Psoas muscle (tissue), 8 donors: Measurements from ENCODE around the gene GJB3. TPM values are rescaled to one million over a fixed set of nuclear protein-coding genes. Genes with fewer than 3 reads are reported as not detected.
"Not testable (repeated sequence)": the region's sequence is repeated elsewhere in the genome, so short reads cannot be mapped to it uniquely, and the experiment has no call there.

Experiments used
- ATAC-seq, 4 donors: fragments of 200-7000 bp; cut with Tn5 transposase; one replicate each; pipeline ENCODE4 v1.9.1; 2020; ENCODE audit warnings: moderate library complexity in 3 of 4, mild to moderate bottlenecking in 2 of 4
- DNase-seq, 2 donors: peaks; one replicate each; pipeline ENCODE4 v3.0.0-alpha.2; 2020
- H3K27ac ChIP-seq: fragments of 200-600 bp; one replicate; pipeline ENCODE4 v1.8.0; 2022
- H3K27me3 ChIP-seq, 3 donors: fragments of 200-600 bp in 1 of 3; one replicate each; pipeline versions ENCODE4 v1.6.1 to v1.8.0; 2013 to 2022; ENCODE audit warnings: low read length in 2 of 3, mild to moderate bottlenecking in 2 of 3, moderate library complexity in 1 of 3; ENCODE audit not compliant: insufficient read depth in 3 of 3
- H3K36me3 ChIP-seq, 2 donors: fragments of 200-600 bp in 1 of 2; one replicate each; pipeline versions ENCODE4 v1.6.1 to v1.8.0; 2013 to 2022; ENCODE audit warnings: low read depth in 1 of 2, mild to moderate bottlenecking in 1 of 2, moderate library complexity in 1 of 2; ENCODE audit not compliant: insufficient read depth in 1 of 2
- H3K4me1 ChIP-seq: fragments of 200-600 bp; one replicate; pipeline ENCODE4 v1.8.0; 2022
- H3K4me3 ChIP-seq: fragments of 200-600 bp; one replicate; pipeline ENCODE4 v1.8.0; 2022; ENCODE audit warnings: mild to moderate bottlenecking
- H3K9me3 ChIP-seq: fragments of 200-600 bp; one replicate; pipeline ENCODE4 v1.8.0; 2022
- WGBS, 3 donors: extraction: QIAGEN DNeasy Blood & Tissue Kit; methylation state at CpG; one replicate each; pipeline versions ENCODE4 v1.1.6 to v1.1.7; 2013; 5-methylcytosine and 5-hydroxymethylcytosine counted together
- intact Hi-C, 2 donors: fragments of 100-400 bp; cut with DNase I; formaldehyde crosslinking; loops; one replicate each; pipeline versions ENCODE4 v1.11.0 to v1.14.2; 2022
- polyA plus RNA-seq, 3 donors: library from polyadenylated mRNA; stranded (reverse); fragments of 200-250 nt; gene quantifications; one replicate each; pipeline ENCODE4 v1.2.3, GENCODE V29; 2013
- total RNA-seq, 4 donors: library from RNA; stranded (reverse); fragmentation: NEBNext Ultra II Directional in 2 of 4; extraction: Animal tissue kit (Norgen Biotek cat#: 25700) in 2 of 4; gene quantifications; one replicate each; pipeline versions ENCODE4 v1.2.1 to v1.2.4, GENCODE V29; 2021 to 2023
- TF ChIP-seq, protein P1 (sequence below): fragments of 200-600 bp; IDR thresholded peaks from one replicate; pipeline ENCODE4 v1.8.0; 2022; ENCODE audit warnings: antibody characterized with exemption
- donor health status: healthy with polysubstance abuse.
- donor health status: DM: no; HTN: no; CAD: no; lungs with moderate emphysema.
- donor health status: Bipolar disorder and iron deficiency.
- donor health status: healthy.
- donor health status: DM: yes; HTN: yes; CAD: no.
- donor health status: DM: no; HTN: no; CAD: no.
- donor health status: DM: no; HTN: no; CAD: no.
- donor health status: DM: yes; HTN: yes; CAD: no.

GJB3 gene
- total and polyA plus RNA-seq, 7 donors, result 0.03 TPM; not detected in 5

GRCh38 chr1:34816332-34816731 is 35.3 kb downstream of the GJB3 start:
- intact Hi-C loops, result no loop called here
- Histone ChIP-seq H3K27me3 (no peaks in the 10 kb centered on the region), H3K9me3 (no peaks in the 10 kb centered on the region), H3K36me3 (no peaks in the 10 kb centered on the region), H3K27ac (no peak overlapping the region), H3K4me3 (no peak overlapping the region), H3K4me1 (no peaks in the 10 kb centered on the region)
- ATAC-seq (no peak), DNase-seq (no peak)
- TF ChIP-seq, protein P1, sequence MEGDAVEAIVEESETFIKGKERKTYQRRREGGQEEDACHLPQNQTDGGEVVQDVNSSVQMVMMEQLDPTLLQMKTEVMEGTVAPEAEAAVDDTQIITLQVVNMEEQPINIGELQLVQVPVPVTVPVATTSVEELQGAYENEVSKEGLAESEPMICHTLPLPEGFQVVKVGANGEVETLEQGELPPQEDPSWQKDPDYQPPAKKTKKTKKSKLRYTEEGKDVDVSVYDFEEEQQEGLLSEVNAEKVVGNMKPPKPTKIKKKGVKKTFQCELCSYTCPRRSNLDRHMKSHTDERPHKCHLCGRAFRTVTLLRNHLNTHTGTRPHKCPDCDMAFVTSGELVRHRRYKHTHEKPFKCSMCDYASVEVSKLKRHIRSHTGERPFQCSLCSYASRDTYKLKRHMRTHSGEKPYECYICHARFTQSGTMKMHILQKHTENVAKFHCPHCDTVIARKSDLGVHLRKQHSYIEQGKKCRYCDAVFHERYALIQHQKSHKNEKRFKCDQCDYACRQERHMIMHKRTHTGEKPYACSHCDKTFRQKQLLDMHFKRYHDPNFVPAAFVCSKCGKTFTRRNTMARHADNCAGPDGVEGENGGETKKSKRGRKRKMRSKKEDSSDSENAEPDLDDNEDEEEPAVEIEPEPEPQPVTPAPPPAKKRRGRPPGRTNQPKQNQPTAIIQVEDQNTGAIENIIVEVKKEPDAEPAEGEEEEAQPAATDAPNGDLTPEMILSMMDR, result no peak

DNA sequence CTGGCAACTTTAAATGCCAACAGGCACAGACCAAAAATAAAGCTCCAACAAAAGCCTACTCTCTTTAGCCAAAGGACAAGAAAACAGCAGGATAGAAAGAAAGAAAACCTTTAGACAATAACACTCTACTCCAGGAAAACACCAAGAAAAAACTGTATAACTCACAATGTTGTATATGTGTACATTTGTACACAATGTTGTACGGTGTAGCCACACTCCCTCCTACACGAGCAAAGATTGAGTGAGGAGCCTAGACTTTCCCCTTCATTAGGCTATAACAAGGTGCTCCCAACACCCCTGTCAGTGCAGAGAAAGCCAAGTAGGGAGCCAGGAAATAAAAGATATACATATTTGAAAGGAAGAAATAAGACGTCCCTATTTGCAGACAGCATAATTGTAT is 35.8 kb downstream of the GJB3 start:
- WGBS, 3 donors, result 72 to 78% (median 76%) methylated on average over 3 of the region's 3 CpGs
- H3K4me1 ChIP-seq, result no peaks in the 10 kb centered on the region
- TF ChIP-seq, protein P1, result no peak
- H3K36me3 ChIP-seq, result no peaks in the 10 kb centered on the region
- H3K4me3 ChIP-seq, result no peak overlapping the region
- intact Hi-C loops, result no loop called here
- no peaks in the 10 kb centered on the region for H3K27me3 ChIP-seq
- H3K27ac ChIP-seq, result no peak overlapping the region
- no peaks in the 10 kb centered on the region for H3K9me3 ChIP-seq
- ATAC-seq (no peak), DNase-seq (no peak)

- H3K4me1 ChIP-seq, H3K9me3 ChIP-seq, H3K4me3 ChIP-seq, intact Hi-C loops, DNase-seq, ATAC-seq, H3K27me3 ChIP-seq, H3K36me3 ChIP-seq, H3K27ac ChIP-seq: not testable (repeated sequence)
- WGBS, 3 donors, result 95 to 100% (median 97%) methylated on average over 2 of the region's 2 CpGs
Observed at GRCh38 chr1:34818862-34819261, 37.8 kb downstream of the GJB3 start.

- Histone ChIP-seq H3K27me3 (no peaks in the 10 kb centered on the region), H3K4me1 (no peaks in the 10 kb centered on the region), H3K9me3 (no peaks in the 10 kb centered on the region), H3K36me3 (no peaks in the 10 kb centered on the region), H3K27ac (no peak overlapping the region), H3K4me3 (no peak overlapping the region)
- no peak for DNase-seq
- intact Hi-C loops, result no loop called here
- TF ChIP-seq, protein P1, result no peak
- WGBS, 3 donors, result 82 to 92% (median 92%) methylated on average over 3 of the region's 3 CpGs
- no peak for ATAC-seq
Observed at GRCh38 chr1:34822202-34822601, 41.2 kb downstream of the GJB3 start.

DNA sequence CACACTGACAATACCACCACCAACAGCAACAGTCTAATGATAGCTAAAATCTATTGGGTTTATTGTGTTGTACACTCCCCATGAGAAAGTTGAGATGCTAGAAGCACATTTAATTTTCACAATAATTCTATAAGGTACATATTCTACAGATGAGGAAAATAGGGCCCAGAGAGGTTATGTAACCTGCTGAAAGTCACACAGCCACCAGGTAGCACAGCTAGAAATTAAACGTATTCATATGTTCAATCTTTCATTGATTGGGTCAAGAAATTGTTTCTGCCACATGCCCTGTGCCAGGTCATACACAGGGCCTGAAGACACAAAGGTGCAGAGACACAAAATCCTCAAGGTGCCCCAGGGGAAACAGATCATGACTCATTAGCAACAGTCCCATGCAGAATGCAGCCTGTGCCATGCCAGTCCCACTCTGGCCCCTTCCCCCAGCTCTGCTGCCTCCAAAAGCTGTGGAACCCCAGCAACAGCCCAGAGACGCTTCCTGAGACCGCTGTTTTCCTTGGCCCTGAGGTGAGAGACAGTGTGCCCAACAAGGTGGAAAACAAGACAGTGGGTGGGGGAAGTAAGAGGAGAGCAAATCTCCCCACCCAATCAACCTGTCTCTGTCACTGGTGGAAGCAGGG is 43.9 kb downstream of the GJB3 start:
- ATAC-seq, result no peak
- no peaks in the 10 kb centered on the region for H3K36me3 ChIP-seq
- no peak overlapping the region for H3K4me3 ChIP-seq
- intact Hi-C loops, result no loop called here
- H3K27me3 ChIP-seq, result no peaks in the 10 kb centered on the region
- H3K27ac ChIP-seq, result no peak overlapping the region
- WGBS, 3 donors, result 85 to 91% (median 89%) methylated on average over 3 of the region's 3 CpGs
- no peaks in the 10 kb centered on the region for H3K9me3 ChIP-seq
- TF ChIP-seq, protein P1, result no peak
- H3K4me1 ChIP-seq, result no peaks in the 10 kb centered on the region
- no peak for DNase-seq
